ENCODE results near the gene MUC4.
"Not testable (repeated sequence)": the region's sequence is repeated elsewhere in the genome, so short reads cannot be mapped to it uniquely, and the experiment has no call there.

Gene MUC4

GRCh38 chr3:195802795-195803194 is 8.9 kb downstream of the MUC4 start:
- Histone ChIP-seq H3K27ac (ENCODE audit: low read depth, low read length) (peak overlapping the region; percentile 41), H3K9ac (ENCODE audit: low read length) (no peak overlapping the region), H3K27me3 (ENCODE audit: control insufficient read depth, insufficient read depth, low read length) (no peaks in the 10 kb centered on the region)

DNA sequence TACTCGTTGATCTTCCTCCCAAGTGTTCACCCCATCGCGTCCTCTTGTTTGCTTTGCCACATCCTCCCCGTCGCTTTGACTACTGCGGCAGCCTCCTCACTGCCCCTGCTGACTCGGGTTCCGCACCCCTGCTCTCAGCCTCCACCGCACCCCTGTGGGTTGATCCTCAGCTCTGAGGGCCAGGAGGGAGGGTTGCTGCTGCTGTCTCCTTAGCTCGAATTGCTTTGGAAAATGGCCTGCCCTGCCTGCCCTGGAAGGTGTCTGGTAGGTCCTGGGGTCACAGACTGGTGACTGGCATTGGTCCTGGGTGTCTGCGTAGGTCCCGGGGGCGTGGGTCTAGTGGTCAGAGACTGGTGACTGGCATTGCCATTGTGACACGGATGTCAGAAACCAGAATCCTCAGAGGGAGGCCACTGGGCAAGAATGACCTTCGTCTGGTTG is 9.4 kb downstream of the MUC4 start:
- Histone ChIP-seq H3K4me3 (ENCODE audit: low read length) (peak overlapping the region; percentile 25), H3K27me3 (ENCODE audit: control insufficient read depth, insufficient read depth, low read length) (no peaks in the 10 kb centered on the region), H3K36me3 (ENCODE audit: control insufficient read depth, insufficient read depth, low read length) (no peaks in the 10 kb centered on the region), H3K4me1 (ENCODE audit: control insufficient read depth, insufficient read depth, low read length) (peaks cover 7% of the 10 kb centered on the region), H3K27ac (ENCODE audit: low read depth, low read length) (no peak overlapping the region), H3K9ac (ENCODE audit: low read length) (no peak overlapping the region)

More at GRCh38 chr3:195802795-195803194, 8.9 kb downstream of the MUC4 start:
- Histone ChIP-seq H3K4me1 (ENCODE audit: control insufficient read depth, insufficient read depth, low read length) (peaks cover 7% of the 10 kb centered on the region), H3K4me3 (ENCODE audit: low read length) (peak overlapping the region; percentile 45), H3K36me3 (ENCODE audit: control insufficient read depth, insufficient read depth, low read length) (no peaks in the 10 kb centered on the region)

- Histone ChIP-seq H3K4me1 (ENCODE audit: control insufficient read depth, insufficient read depth, low read length) (peaks cover 7% of the 10 kb centered on the region), H3K36me3 (ENCODE audit: control insufficient read depth, insufficient read depth, low read length) (no peaks in the 10 kb centered on the region), H3K27ac (ENCODE audit: low read depth, low read length) (no peak overlapping the region), H3K27me3 (ENCODE audit: control insufficient read depth, insufficient read depth, low read length) (no peaks in the 10 kb centered on the region), H3K9ac (ENCODE audit: low read length) (no peak overlapping the region), H3K4me3 (ENCODE audit: low read length) (no peak overlapping the region)
These were observed 10.2 kb downstream of the MUC4 start for GRCh38 chr3:195801251-195802183.

GRCh38 chr3:195800240-195800639 is 11.5 kb downstream of the MUC4 start:
- H3K27ac ChIP-seq (ENCODE audit: low read depth, low read length): no peak overlapping the region
- H3K4me3 ChIP-seq (ENCODE audit: low read length): no peak overlapping the region
- H3K27me3 ChIP-seq (ENCODE audit: control insufficient read depth, insufficient read depth, low read length): no peaks in the 10 kb centered on the region
- no peak overlapping the region for H3K9ac ChIP-seq (ENCODE audit: low read length)
- H3K36me3 ChIP-seq (ENCODE audit: control insufficient read depth, insufficient read depth, low read length): peaks cover 2% of the 10 kb centered on the region
- H3K4me1 ChIP-seq (ENCODE audit: control insufficient read depth, insufficient read depth, low read length): peaks cover 7% of the 10 kb centered on the region

- Histone ChIP-seq H3K4me1 (ENCODE audit: control insufficient read depth, insufficient read depth, low read length) (no peaks in the 10 kb centered on the region), H3K9ac (ENCODE audit: low read length) (no peak overlapping the region), H3K27me3 (ENCODE audit: control insufficient read depth, insufficient read depth, low read length) (no peaks in the 10 kb centered on the region), H3K4me3 (ENCODE audit: low read length) (no peak overlapping the region), H3K36me3 (ENCODE audit: control insufficient read depth, insufficient read depth, low read length) (peaks cover 2% of the 10 kb centered on the region), H3K27ac (ENCODE audit: low read depth, low read length) (no peak overlapping the region)
These were observed 14.9 kb downstream of the MUC4 start for GRCh38 chr3:195796795-195797194.

- H3K4me1 ChIP-seq (ENCODE audit: control insufficient read depth, insufficient read depth, low read length): no peaks in the 10 kb centered on the region
- H3K27me3 ChIP-seq (ENCODE audit: control insufficient read depth, insufficient read depth, low read length): no peaks in the 10 kb centered on the region
- no peak overlapping the region for H3K9ac ChIP-seq (ENCODE audit: low read length)
- H3K4me3 ChIP-seq (ENCODE audit: low read length): no peak overlapping the region
- H3K36me3 ChIP-seq (ENCODE audit: control insufficient read depth, insufficient read depth, low read length): peaks cover 2% of the 10 kb centered on the region
- H3K27ac ChIP-seq (ENCODE audit: low read depth, low read length): no peak overlapping the region
These were observed 17.0 kb downstream of the MUC4 start for GRCh38 chr3:195794708-195795107.

- H3K36me3 ChIP-seq (ENCODE audit: control insufficient read depth, insufficient read depth, low read length); H3K27me3 ChIP-seq (ENCODE audit: control insufficient read depth, insufficient read depth, low read length); H3K4me1 ChIP-seq (ENCODE audit: control insufficient read depth, insufficient read depth, low read length); H3K27ac ChIP-seq (ENCODE audit: low read depth, low read length); H3K9ac ChIP-seq (ENCODE audit: low read length); H3K4me3 ChIP-seq (ENCODE audit: low read length): not testable (repeated sequence)
These were observed 19.1 kb downstream of the MUC4 start for GRCh38 chr3:195792621-195793020.

- Histone ChIP-seq H3K36me3 (ENCODE audit: control insufficient read depth, insufficient read depth, low read length) (peaks cover 7% of the 10 kb centered on the region), H3K4me1 (ENCODE audit: control insufficient read depth, insufficient read depth, low read length) (no peaks in the 10 kb centered on the region), H3K27ac (ENCODE audit: low read depth, low read length) (no peak overlapping the region), H3K4me3 (ENCODE audit: low read length) (no peak overlapping the region), H3K9ac (ENCODE audit: low read length) (no peak overlapping the region), H3K27me3 (ENCODE audit: control insufficient read depth, insufficient read depth, low read length) (no peaks in the 10 kb centered on the region)
These were observed 20.8 kb downstream of the MUC4 start for GRCh38 chr3:195790901-195791300.

DNA sequence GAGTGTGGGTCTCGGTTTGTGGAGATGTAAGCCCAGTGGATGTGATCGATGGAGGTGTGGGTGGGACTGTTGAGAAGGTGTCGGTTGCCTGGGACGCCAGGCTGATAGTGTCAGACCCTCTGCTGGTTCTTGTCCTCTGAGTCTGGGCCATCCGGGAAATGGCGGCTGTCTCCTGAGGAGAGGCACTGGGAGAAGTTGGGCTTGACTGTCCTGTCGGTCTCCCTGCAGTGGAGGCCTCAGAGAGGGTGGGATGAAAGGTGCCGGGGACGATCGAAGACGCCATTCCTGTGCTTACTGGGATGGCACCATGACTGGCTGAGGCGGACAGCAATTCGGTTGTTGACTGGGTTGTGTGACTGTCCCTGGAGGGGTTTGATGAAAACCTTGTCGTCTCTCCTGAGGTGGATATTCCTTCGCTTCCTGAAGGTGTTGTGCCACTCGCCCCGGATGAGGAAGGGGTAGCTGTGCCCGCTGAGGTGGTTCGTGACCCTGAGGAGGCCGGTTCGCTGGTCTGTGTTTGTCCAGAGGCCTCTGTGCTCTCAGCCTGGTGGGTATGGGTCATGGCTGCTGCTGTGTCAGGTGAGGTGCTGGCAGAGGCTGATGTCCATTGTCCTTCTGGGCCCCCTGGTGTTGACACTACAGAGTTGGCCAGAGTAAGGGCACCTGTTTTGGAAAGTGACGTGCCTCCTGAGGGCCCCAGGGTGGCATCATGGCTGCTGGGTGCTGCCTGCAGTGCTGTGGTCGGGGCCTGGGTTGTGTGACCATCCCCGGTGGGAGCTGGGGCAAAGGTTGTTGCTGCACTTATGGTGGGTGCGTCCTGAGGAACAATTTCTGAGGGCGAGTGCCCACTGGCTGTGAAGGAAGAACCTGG is 22.8 kb downstream of the MUC4 start:
- Histone ChIP-seq H3K4me3 (ENCODE audit: low read length) (no peak overlapping the region), H3K4me1 (ENCODE audit: control insufficient read depth, insufficient read depth, low read length) (no peaks in the 10 kb centered on the region), H3K36me3 (ENCODE audit: control insufficient read depth, insufficient read depth, low read length) (peaks cover 6% of the 10 kb centered on the region), H3K9ac (ENCODE audit: low read length) (no peak overlapping the region), H3K27ac (ENCODE audit: low read depth, low read length) (no peak overlapping the region), H3K27me3 (ENCODE audit: control insufficient read depth, insufficient read depth, low read length) (no peaks in the 10 kb centered on the region)

DNA sequence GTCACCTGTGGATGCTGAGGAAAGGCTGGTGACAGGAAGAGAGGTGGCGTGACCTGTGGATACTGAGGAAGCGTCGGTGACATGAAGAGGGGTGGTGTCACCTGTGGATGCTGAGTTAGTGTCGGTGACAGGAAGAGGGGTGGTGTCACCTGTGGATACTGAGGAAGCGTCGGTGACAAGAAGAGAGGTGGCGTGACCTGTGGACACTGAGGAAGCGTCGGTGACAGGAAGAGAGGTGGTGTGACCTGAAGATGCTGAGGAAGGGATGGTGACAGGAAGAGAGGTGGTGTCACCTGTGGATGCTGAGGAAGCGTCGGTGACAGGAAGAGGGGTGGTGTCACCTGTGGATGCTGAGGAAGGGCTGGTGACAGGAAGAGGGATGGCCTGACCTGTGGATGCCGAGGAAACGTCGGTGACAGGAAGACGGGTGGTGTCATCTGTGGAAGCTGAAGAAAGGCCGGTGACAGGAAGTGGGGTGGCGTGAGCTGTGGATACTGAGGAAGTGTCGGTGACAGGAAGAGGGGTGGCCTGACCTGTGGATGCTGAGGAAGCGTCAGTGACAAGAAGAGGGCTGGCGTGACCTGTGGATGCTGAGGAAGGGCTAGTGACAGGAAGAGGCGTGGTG is 25.8 kb downstream of the MUC4 start:
- H3K9ac ChIP-seq (ENCODE audit: low read length); H3K36me3 ChIP-seq (ENCODE audit: control insufficient read depth, insufficient read depth, low read length); H3K27ac ChIP-seq (ENCODE audit: low read depth, low read length); H3K4me1 ChIP-seq (ENCODE audit: control insufficient read depth, insufficient read depth, low read length); H3K27me3 ChIP-seq (ENCODE audit: control insufficient read depth, insufficient read depth, low read length); H3K4me3 ChIP-seq (ENCODE audit: low read length): not testable (repeated sequence)

DNA sequence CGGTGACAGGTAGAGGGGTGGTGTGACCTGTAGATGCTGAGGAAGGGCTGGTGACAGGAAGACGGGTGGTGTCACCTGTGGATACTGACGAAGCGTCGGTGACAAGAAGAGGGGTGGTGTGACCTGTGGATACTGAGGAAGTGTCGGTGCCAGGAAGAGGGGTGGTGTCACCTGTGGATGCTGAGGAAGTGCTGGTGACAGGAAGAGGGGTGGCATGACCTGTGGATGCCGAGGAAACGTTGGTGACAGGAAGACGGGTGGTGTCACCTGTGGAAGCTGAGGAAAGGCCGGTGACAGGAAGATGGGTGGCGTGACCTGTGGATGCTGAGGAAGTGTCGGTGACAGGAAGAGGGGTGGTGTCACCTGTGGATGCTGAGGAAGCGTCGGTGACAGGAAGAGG is 27.7 kb downstream of the MUC4 start:
- not testable (repeated sequence) for H3K4me3 ChIP-seq (ENCODE audit: low read length); H3K27me3 ChIP-seq (ENCODE audit: control insufficient read depth, insufficient read depth, low read length); H3K4me1 ChIP-seq (ENCODE audit: control insufficient read depth, insufficient read depth, low read length); H3K27ac ChIP-seq (ENCODE audit: low read depth, low read length); H3K9ac ChIP-seq (ENCODE audit: low read length); H3K36me3 ChIP-seq (ENCODE audit: control insufficient read depth, insufficient read depth, low read length)

GRCh38 chr3:195781236-195781635 is 30.5 kb downstream of the MUC4 start:
- not testable (repeated sequence) for H3K27me3 ChIP-seq (ENCODE audit: control insufficient read depth, insufficient read depth, low read length); H3K4me3 ChIP-seq (ENCODE audit: low read length); H3K36me3 ChIP-seq (ENCODE audit: control insufficient read depth, insufficient read depth, low read length); H3K9ac ChIP-seq (ENCODE audit: low read length); H3K4me1 ChIP-seq (ENCODE audit: control insufficient read depth, insufficient read depth, low read length); H3K27ac ChIP-seq (ENCODE audit: low read depth, low read length)
